ENCODE results near the gene PDE1A.
A peak's percentile ranks its signal among the peaks of the same experiment; 100 is the strongest.

PDE1A gene

DNA sequence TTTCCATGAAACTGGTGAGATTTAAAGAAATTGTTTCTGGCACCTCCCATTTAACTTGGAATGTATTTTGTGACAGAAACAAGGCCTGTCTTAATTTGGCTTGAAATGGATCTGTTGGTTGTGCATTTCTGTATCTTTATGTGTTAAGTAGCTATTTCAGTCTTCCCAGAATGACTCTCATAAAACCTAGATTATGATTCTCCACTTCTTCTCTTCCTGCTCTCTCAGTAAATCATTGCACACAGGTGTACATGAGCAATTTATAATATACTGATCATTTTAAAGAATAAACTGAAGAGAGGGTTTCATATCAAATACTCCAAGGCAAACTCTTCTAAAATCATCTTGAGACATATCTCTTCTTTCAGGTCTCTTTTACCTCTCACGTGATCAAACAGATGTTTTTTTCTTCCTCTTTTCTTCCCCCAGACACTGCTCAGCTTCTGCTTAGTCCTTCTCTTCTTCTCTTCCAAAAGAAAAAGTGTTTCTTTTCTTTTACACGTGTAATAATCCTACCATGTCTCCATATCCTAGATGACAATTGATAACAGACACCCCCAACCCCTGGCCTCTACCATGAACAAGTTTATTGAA, 329.2 kb downstream of the PDE1A start:
- H3F3A ChIP-seq (ENCODE audit: control insufficient read depth, insufficient read depth) = no peaks in the 10 kb centered on the region
- H3K4me1 ChIP-seq (ENCODE audit: control insufficient read depth, low read length) = peaks cover 17% of the 10 kb centered on the region
- TF ChIP-seq, protein P1, sequence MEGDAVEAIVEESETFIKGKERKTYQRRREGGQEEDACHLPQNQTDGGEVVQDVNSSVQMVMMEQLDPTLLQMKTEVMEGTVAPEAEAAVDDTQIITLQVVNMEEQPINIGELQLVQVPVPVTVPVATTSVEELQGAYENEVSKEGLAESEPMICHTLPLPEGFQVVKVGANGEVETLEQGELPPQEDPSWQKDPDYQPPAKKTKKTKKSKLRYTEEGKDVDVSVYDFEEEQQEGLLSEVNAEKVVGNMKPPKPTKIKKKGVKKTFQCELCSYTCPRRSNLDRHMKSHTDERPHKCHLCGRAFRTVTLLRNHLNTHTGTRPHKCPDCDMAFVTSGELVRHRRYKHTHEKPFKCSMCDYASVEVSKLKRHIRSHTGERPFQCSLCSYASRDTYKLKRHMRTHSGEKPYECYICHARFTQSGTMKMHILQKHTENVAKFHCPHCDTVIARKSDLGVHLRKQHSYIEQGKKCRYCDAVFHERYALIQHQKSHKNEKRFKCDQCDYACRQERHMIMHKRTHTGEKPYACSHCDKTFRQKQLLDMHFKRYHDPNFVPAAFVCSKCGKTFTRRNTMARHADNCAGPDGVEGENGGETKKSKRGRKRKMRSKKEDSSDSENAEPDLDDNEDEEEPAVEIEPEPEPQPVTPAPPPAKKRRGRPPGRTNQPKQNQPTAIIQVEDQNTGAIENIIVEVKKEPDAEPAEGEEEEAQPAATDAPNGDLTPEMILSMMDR (IDR thresholded peaks at IDR 0.05; ENCODE audit: low read depth, low read length, poor library complexity, severe bottlenecking) = no peak
- no peak for TF ChIP-seq EZH2phosphoT487 (IDR thresholded peaks at IDR 0.05; ENCODE audit: borderline replicate concordance, low read length)
- H3K36me3 ChIP-seq (ENCODE audit: control insufficient read depth, low read length) = no peaks in the 10 kb centered on the region
- H4K20me1 ChIP-seq (ENCODE audit: control insufficient read depth, insufficient read depth, low read depth, low read length) = no peaks in the 10 kb centered on the region
- H3K9me2 ChIP-seq (replicated peaks; ENCODE audit: control insufficient read depth, low read length) = no peaks in the 10 kb centered on the region
- H3K79me2 ChIP-seq (ENCODE audit: control insufficient read depth, low read length) = no peaks in the 10 kb centered on the region
- H3K27ac ChIP-seq (ENCODE audit: low read depth, low read length) = 0 out of 2 replicates have a peak overlapping the region, but pooled peaks have one; percentile 2
- H3K9me3 ChIP-seq (ENCODE audit: control insufficient read depth, insufficient read depth, low read length) = no peaks in the 10 kb centered on the region
- no peaks in the 10 kb centered on the region for H3K27me3 ChIP-seq (ENCODE audit: control insufficient read depth, low read length)
- H3K4me2 ChIP-seq (ENCODE audit: low read length) = peak overlapping the region; percentile 39
- H3K4me3 ChIP-seq (ENCODE audit: low read length) = no peak overlapping the region

DNA sequence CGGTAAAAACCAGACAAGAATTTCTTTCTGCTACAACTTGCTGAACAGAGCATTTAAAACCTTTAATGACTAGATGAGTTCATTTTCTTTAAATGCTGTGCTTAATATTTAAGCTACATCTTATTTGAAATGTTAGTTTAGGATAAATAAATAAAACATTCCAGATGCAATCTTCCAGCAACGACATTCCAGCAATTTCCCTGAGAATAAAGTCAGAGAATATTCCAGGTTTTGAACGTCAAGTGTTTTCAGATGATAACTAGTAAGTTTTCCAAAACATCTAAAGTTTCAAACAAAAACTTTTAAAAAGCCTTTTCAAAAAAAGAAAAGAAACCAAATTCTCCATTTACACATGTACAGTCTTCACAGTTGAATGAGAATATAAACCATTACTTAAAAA, 336.4 kb downstream of the PDE1A start:
- no peak overlapping the region for H3K27ac ChIP-seq (ENCODE audit: low read depth, low read length)
- H3K4me2 ChIP-seq (ENCODE audit: low read length) = no peak overlapping the region
- TF ChIP-seq, protein P1 (IDR thresholded peaks at IDR 0.05; ENCODE audit: low read depth, low read length, poor library complexity, severe bottlenecking) = no peak
- TF ChIP-seq EZH2phosphoT487 (IDR thresholded peaks at IDR 0.05; ENCODE audit: borderline replicate concordance, low read length) = no peak
- no peaks in the 10 kb centered on the region for H4K20me1 ChIP-seq (ENCODE audit: control insufficient read depth, insufficient read depth, low read depth, low read length)
- H3F3A ChIP-seq (ENCODE audit: control insufficient read depth, insufficient read depth) = no peaks in the 10 kb centered on the region
- no peaks in the 10 kb centered on the region for H3K9me2 ChIP-seq (replicated peaks; ENCODE audit: control insufficient read depth, low read length)
- H3K4me3 ChIP-seq (ENCODE audit: low read length) = no peak overlapping the region
- no peaks in the 10 kb centered on the region for H3K9me3 ChIP-seq (ENCODE audit: control insufficient read depth, insufficient read depth, low read length)
- H3K79me2 ChIP-seq (ENCODE audit: control insufficient read depth, low read length) = no peaks in the 10 kb centered on the region
- no peaks in the 10 kb centered on the region for H3K27me3 ChIP-seq (ENCODE audit: control insufficient read depth, low read length)
- no peaks in the 10 kb centered on the region for H3K36me3 ChIP-seq (ENCODE audit: control insufficient read depth, low read length)
- H3K4me1 ChIP-seq (ENCODE audit: control insufficient read depth, low read length) = no peaks in the 10 kb centered on the region

Measured in DOHH2 (cell line).